ENCODE data around the gene IGFBP2. TPM values are rescaled to one million over a fixed set of nuclear protein-coding genes. Genes with fewer than 3 reads are reported as not detected.

IGFBP2 gene
- total and polyA plus RNA-seq, 9 donors: 136 to 277 (median 195) TPM

- Histone ChIP-seq H3K4me1 (ENCODE audit: control insufficient read depth, insufficient read depth, low read length) (peaks cover 68% of the 10 kb centered on the region), H3K9me3 (replicated peaks; ENCODE audit: control insufficient read depth, low read depth, low read length) (no peaks in the 10 kb centered on the region), H3K36me3 (ENCODE audit: control insufficient read depth, insufficient read depth, low read length) (peaks cover 34% of the 10 kb centered on the region), H3K4me3 (ENCODE audit: low read length) (peak overlapping the region; percentile 38), H3K27ac (ENCODE audit: low read length) (peak overlapping the region; percentile 95), H3K27me3 (ENCODE audit: control insufficient read depth, insufficient read depth, low read length) (peaks cover 11% of the 10 kb centered on the region)
- 2% methylated on average over 11 of the region's 23 CpGs for WGBS (ENCODE audit: insufficient coverage)
- DNase-seq: peak; percentile 97
Measured at GRCh38 chr2:216690853-216691741, 57.9 kb downstream of the IGFBP2 start.

GRCh38 chr2:216692636-216693413 is 59.6 kb downstream of the IGFBP2 start:
- Histone ChIP-seq H3K9me3 (replicated peaks; ENCODE audit: control insufficient read depth, low read depth, low read length) (no peaks in the 10 kb centered on the region), H3K4me1 (ENCODE audit: control insufficient read depth, insufficient read depth, low read length) (peaks cover 66% of the 10 kb centered on the region), H3K27me3 (ENCODE audit: control insufficient read depth, insufficient read depth, low read length) (peaks cover 11% of the 10 kb centered on the region), H3K27ac (ENCODE audit: low read length) (peak overlapping the region; percentile 95), H3K36me3 (ENCODE audit: control insufficient read depth, insufficient read depth, low read length) (peaks cover 19% of the 10 kb centered on the region), H3K4me3 (ENCODE audit: low read length) (peak overlapping the region; percentile 87)
- WGBS (ENCODE audit: insufficient coverage): 0% methylated on average over 3 of the region's 28 CpGs
- peak; percentile 98 for DNase-seq

- peaks cover 16% of the 10 kb centered on the region for H3K36me3 ChIP-seq (ENCODE audit: control insufficient read depth, insufficient read depth, low read length)
- H3K4me1 ChIP-seq (ENCODE audit: control insufficient read depth, insufficient read depth, low read length): peaks cover 65% of the 10 kb centered on the region
- WGBS (ENCODE audit: insufficient coverage): 0% methylated on average over 2 of the region's 15 CpGs
- H3K9me3 ChIP-seq (replicated peaks; ENCODE audit: control insufficient read depth, low read depth, low read length): no peaks in the 10 kb centered on the region
- peak; percentile 70 for DNase-seq
- peak overlapping the region; percentile 87 for H3K4me3 ChIP-seq (ENCODE audit: low read length)
- H3K27ac ChIP-seq (ENCODE audit: low read length): peak overlapping the region; percentile 96
- H3K27me3 ChIP-seq (ENCODE audit: control insufficient read depth, insufficient read depth, low read length): peaks cover 11% of the 10 kb centered on the region
Measured at GRCh38 chr2:216693414-216694080, 60.3 kb downstream of the IGFBP2 start.

GRCh38 chr2:216694082-216694825 is 61.0 kb downstream of the IGFBP2 start:
- Histone ChIP-seq H3K27ac (ENCODE audit: low read length) (peak overlapping the region; percentile 96), H3K36me3 (ENCODE audit: control insufficient read depth, insufficient read depth, low read length) (peaks cover 9% of the 10 kb centered on the region), H3K4me1 (ENCODE audit: control insufficient read depth, insufficient read depth, low read length) (peaks cover 63% of the 10 kb centered on the region), H3K9me3 (replicated peaks; ENCODE audit: control insufficient read depth, low read depth, low read length) (no peaks in the 10 kb centered on the region), H3K4me3 (ENCODE audit: low read length) (peak overlapping the region; percentile 87), H3K27me3 (ENCODE audit: control insufficient read depth, insufficient read depth, low read length) (peaks cover 11% of the 10 kb centered on the region)
- under 1% methylated on average over 49 of the region's 59 CpGs for WGBS (ENCODE audit: insufficient coverage)
- DNase-seq: peak; percentile 80

- 0% methylated on average over 3 of the region's 10 CpGs for WGBS (ENCODE audit: insufficient coverage)
- peaks cover 11% of the 10 kb centered on the region for H3K27me3 ChIP-seq (ENCODE audit: control insufficient read depth, insufficient read depth, low read length)
- no peak for DNase-seq
- H3K36me3 ChIP-seq (ENCODE audit: control insufficient read depth, insufficient read depth, low read length): peaks cover 4% of the 10 kb centered on the region
- H3K9me3 ChIP-seq (replicated peaks; ENCODE audit: control insufficient read depth, low read depth, low read length): no peaks in the 10 kb centered on the region
- H3K4me3 ChIP-seq (ENCODE audit: low read length): peak overlapping the region; percentile 87
- peak overlapping the region; percentile 96 for H3K27ac ChIP-seq (ENCODE audit: low read length)
- H3K4me1 ChIP-seq (ENCODE audit: control insufficient read depth, insufficient read depth, low read length): peaks cover 63% of the 10 kb centered on the region
Measured at GRCh38 chr2:216694826-216695217, 61.6 kb downstream of the IGFBP2 start.

- peak within 1 kb of the TSS; percentile 96 for H3K27ac ChIP-seq (ENCODE audit: low read length)
- H3K36me3 ChIP-seq (ENCODE audit: control insufficient read depth, insufficient read depth, low read length): peaks cover under 1% of the 10 kb centered on the region
- peak within 1 kb of the TSS; percentile 87 for H3K4me3 ChIP-seq (ENCODE audit: low read length)
- H3K9me3 ChIP-seq (replicated peaks; ENCODE audit: control insufficient read depth, low read depth, low read length): no peaks in the 10 kb centered on the region
- H3K27me3 ChIP-seq (ENCODE audit: control insufficient read depth, insufficient read depth, low read length): peaks cover 11% of the 10 kb centered on the region
- DNase-seq: peak; percentile 98
- H3K4me1 ChIP-seq (ENCODE audit: control insufficient read depth, insufficient read depth, low read length): peaks cover 64% of the 10 kb centered on the region
- WGBS (ENCODE audit: insufficient coverage): 0% methylated on average over 5 of the region's 16 CpGs
Measured at GRCh38 chr2:216695401-216695821, 62.2 kb downstream of the IGFBP2 start, which contains the start of gene IGFBP5. Gene IGFBP5 (minus strand): TSS chr2:216695549. CDS start chr2:216694775, 774 bp downstream.

GRCh38 chr2:216696321-216696720 is 63.1 kb downstream of the IGFBP2 start:
- Histone ChIP-seq H3K4me1 (ENCODE audit: control insufficient read depth, insufficient read depth, low read length) (peaks cover 64% of the 10 kb centered on the region), H3K27me3 (ENCODE audit: control insufficient read depth, insufficient read depth, low read length) (peaks cover 11% of the 10 kb centered on the region), H3K9me3 (replicated peaks; ENCODE audit: control insufficient read depth, low read depth, low read length) (no peaks in the 10 kb centered on the region), H3K4me3 (ENCODE audit: low read length) (no peak overlapping the region), H3K27ac (ENCODE audit: low read length) (peak overlapping the region; percentile 96), H3K36me3 (ENCODE audit: control insufficient read depth, insufficient read depth, low read length) (no peaks in the 10 kb centered on the region)
- DNase-seq: no peak
- WGBS (ENCODE audit: insufficient coverage): no CpG with 5 or more reads among the region's 1 CpG

GRCh38 chr2:216696751-216697560 is 63.7 kb downstream of the IGFBP2 start:
- Histone ChIP-seq H3K9me3 (replicated peaks; ENCODE audit: control insufficient read depth, low read depth, low read length) (no peaks in the 10 kb centered on the region), H3K27ac (ENCODE audit: low read length) (peak overlapping the region; percentile 96), H3K27me3 (ENCODE audit: control insufficient read depth, insufficient read depth, low read length) (peaks cover 10% of the 10 kb centered on the region), H3K36me3 (ENCODE audit: control insufficient read depth, insufficient read depth, low read length) (no peaks in the 10 kb centered on the region), H3K4me1 (ENCODE audit: control insufficient read depth, insufficient read depth, low read length) (peaks cover 59% of the 10 kb centered on the region), H3K4me3 (ENCODE audit: low read length) (no peak overlapping the region)
- DNase-seq: peak; percentile 82
- WGBS (ENCODE audit: insufficient coverage): 72% methylated on average over 2 of the region's 7 CpGs

- Histone ChIP-seq H3K4me3 (ENCODE audit: low read length) (no peak overlapping the region), H3K36me3 (ENCODE audit: control insufficient read depth, insufficient read depth, low read length) (no peaks in the 10 kb centered on the region), H3K27me3 (ENCODE audit: control insufficient read depth, insufficient read depth, low read length) (peaks cover 6% of the 10 kb centered on the region), H3K4me1 (ENCODE audit: control insufficient read depth, insufficient read depth, low read length) (peaks cover 61% of the 10 kb centered on the region), H3K9me3 (replicated peaks; ENCODE audit: control insufficient read depth, low read depth, low read length) (no peaks in the 10 kb centered on the region), H3K27ac (ENCODE audit: low read length) (no peak overlapping the region)
- WGBS (ENCODE audit: insufficient coverage): 75% methylated on average over 2 of the region's 6 CpGs
- DNase-seq: no peak
Measured at GRCh38 chr2:216698293-216698692, 65.1 kb downstream of the IGFBP2 start.

All from muscle of leg (tissue), 11 donors.